ENCODE data around the gene RBMS3. TPM values are rescaled to one million over a fixed set of nuclear protein-coding genes. Genes with fewer than 3 reads are reported as not detected.
A peak's percentile ranks its signal among the peaks of the same experiment; 100 is the strongest.
"Not testable (repeated sequence)": the region's sequence is repeated elsewhere in the genome, so short reads cannot be mapped to it uniquely, and the experiment has no call there.

RBMS3 gene
- total and polyA plus RNA-seq, 5 donors from 2014 or later, result 5.2 to 18.8 (median 8.5) TPM

GRCh38 chr3:29808324-29808723 lies 527.5 kb downstream of the RBMS3 start:
- H3K4me1 ChIP-seq (ENCODE audit: control insufficient read depth, insufficient read depth, low read length, poor library complexity, severe bottlenecking); H3K36me3 ChIP-seq (ENCODE audit: control insufficient read depth, insufficient read depth, low read length); H3K9me3 ChIP-seq (ENCODE audit: control insufficient read depth in 2 of 2, low read length in 2 of 2); DNase-seq; H3K9me3 Mint-ChIP-seq; H3K27ac ChIP-seq (ENCODE audit: insufficient read depth, low read length, poor library complexity, severe bottlenecking); ATAC-seq (ENCODE audit: low read depth in 2 of 2); H3K4me1 Mint-ChIP-seq; H3K4me3 ChIP-seq (ENCODE audit: low read depth, low read length); H3K27ac Mint-ChIP-seq; H3K36me3 Mint-ChIP-seq; H3K27me3 Mint-ChIP-seq; H3K4me3 Mint-ChIP-seq; H3K27me3 ChIP-seq (ENCODE audit: control insufficient read depth, insufficient read depth, low read length): not testable (repeated sequence)

GRCh38 chr3:29822071-29822470 lies 541.2 kb downstream of the RBMS3 start:
- Mint-ChIP-seq H3K4me3 (no peak overlapping the region), H3K9me3 (peaks cover 0 to 13% (median 2%) of the 10 kb centered on the region in 7 donors), H3K4me1 (no peaks in the 10 kb centered on the region), H3K27ac (no peak overlapping the region), H3K36me3 (no peaks in the 10 kb centered on the region), H3K27me3 (no peaks in the 10 kb centered on the region)
- Histone ChIP-seq H3K27me3 (ENCODE audit: control insufficient read depth, insufficient read depth, low read length) (no peaks in the 10 kb centered on the region), H3K27ac (ENCODE audit: insufficient read depth, low read length, poor library complexity, severe bottlenecking) (no peak overlapping the region), H3K4me1 (ENCODE audit: control insufficient read depth, insufficient read depth, low read length, poor library complexity, severe bottlenecking) (no peaks in the 10 kb centered on the region), H3K4me3 (ENCODE audit: low read depth, low read length) (no peak overlapping the region), H3K9me3 (ENCODE audit: control insufficient read depth in 2 of 2, low read length in 2 of 2) (no peaks in the 10 kb centered on the region), H3K36me3 (ENCODE audit: control insufficient read depth, insufficient read depth, low read length) (no peaks in the 10 kb centered on the region)
- ATAC-seq (ENCODE audit: low read depth in 2 of 2) (no peak), DNase-seq (peak in 1 of 3 donors; percentile 40)

- no peaks in the 10 kb centered on the region for H3K27me3 ChIP-seq (ENCODE audit: control insufficient read depth, insufficient read depth, low read length)
- Mint-ChIP-seq H3K4me3 (no peak overlapping the region), H3K4me1 (no peaks in the 10 kb centered on the region), H3K36me3 (no peaks in the 10 kb centered on the region), H3K27me3 (no peaks in the 10 kb centered on the region), H3K9me3 (peaks cover 0 to 13% (median 4%) of the 10 kb centered on the region in 7 donors), H3K27ac (no peak overlapping the region)
- H3K9me3 ChIP-seq (ENCODE audit: control insufficient read depth in 2 of 2, low read length in 2 of 2), result no peaks in the 10 kb centered on the region
- no peaks in the 10 kb centered on the region for H3K36me3 ChIP-seq (ENCODE audit: control insufficient read depth, insufficient read depth, low read length)
- H3K4me3 ChIP-seq (ENCODE audit: low read depth, low read length), result no peak overlapping the region
- ATAC-seq (ENCODE audit: low read depth in 2 of 2) (no peak), DNase-seq (no peak)
- no peak overlapping the region for H3K27ac ChIP-seq (ENCODE audit: insufficient read depth, low read length, poor library complexity, severe bottlenecking)
- H3K4me1 ChIP-seq (ENCODE audit: control insufficient read depth, insufficient read depth, low read length, poor library complexity, severe bottlenecking), result no peaks in the 10 kb centered on the region
These were observed 542.4 kb downstream of the RBMS3 start for GRCh38 chr3:29823233-29823632.

- no peak for DNase-seq
- H3K36me3 Mint-ChIP-seq, result no peaks in the 10 kb centered on the region
- Histone ChIP-seq H3K36me3 (ENCODE audit: control insufficient read depth, insufficient read depth, low read length) (no peaks in the 10 kb centered on the region), H3K27me3 (ENCODE audit: control insufficient read depth, insufficient read depth, low read length) (no peaks in the 10 kb centered on the region), H3K4me1 (ENCODE audit: control insufficient read depth, insufficient read depth, low read length, poor library complexity, severe bottlenecking) (no peaks in the 10 kb centered on the region), H3K9me3 (ENCODE audit: control insufficient read depth in 2 of 2, low read length in 2 of 2) (no peaks in the 10 kb centered on the region), H3K4me3 (ENCODE audit: low read depth, low read length) (no peak overlapping the region), H3K27ac (ENCODE audit: insufficient read depth, low read length, poor library complexity, severe bottlenecking) (no peak overlapping the region)
- ATAC-seq (ENCODE audit: low read depth in 2 of 2), result no peak
- no peak overlapping the region for H3K4me3 Mint-ChIP-seq
- no peaks in the 10 kb centered on the region for H3K27me3 Mint-ChIP-seq
- H3K27ac Mint-ChIP-seq, result no peak overlapping the region
- peaks cover 0 to 13% (median 1%) of the 10 kb centered on the region in 7 donors for H3K9me3 Mint-ChIP-seq
- no peaks in the 10 kb centered on the region for H3K4me1 Mint-ChIP-seq
These were observed 545.8 kb downstream of the RBMS3 start for GRCh38 chr3:29826712-29827111.

- H3K9me3 Mint-ChIP-seq, result peaks cover 0 to 13% (median 1%) of the 10 kb centered on the region in 7 donors
- Histone ChIP-seq H3K27me3 (ENCODE audit: control insufficient read depth, insufficient read depth, low read length) (no peaks in the 10 kb centered on the region), H3K36me3 (ENCODE audit: control insufficient read depth, insufficient read depth, low read length) (no peaks in the 10 kb centered on the region), H3K9me3 (ENCODE audit: control insufficient read depth in 2 of 2, low read length in 2 of 2) (no peaks in the 10 kb centered on the region), H3K4me1 (ENCODE audit: control insufficient read depth, insufficient read depth, low read length, poor library complexity, severe bottlenecking) (no peaks in the 10 kb centered on the region), H3K4me3 (ENCODE audit: low read depth, low read length) (no peak overlapping the region), H3K27ac (ENCODE audit: insufficient read depth, low read length, poor library complexity, severe bottlenecking) (no peak overlapping the region)
- no peaks in the 10 kb centered on the region for H3K27me3 Mint-ChIP-seq
- H3K4me3 Mint-ChIP-seq, result no peak overlapping the region
- no peaks in the 10 kb centered on the region for H3K4me1 Mint-ChIP-seq
- H3K36me3 Mint-ChIP-seq, result no peaks in the 10 kb centered on the region
- ATAC-seq (ENCODE audit: low read depth in 2 of 2), result no peak
- H3K27ac Mint-ChIP-seq, result no peak overlapping the region
- DNase-seq, result no peak
These were observed 546.9 kb downstream of the RBMS3 start for GRCh38 chr3:29827756-29828155.

GRCh38 chr3:29829340-29829739 lies 548.5 kb downstream of the RBMS3 start:
- Mint-ChIP-seq H3K36me3 (no peaks in the 10 kb centered on the region), H3K27me3 (no peaks in the 10 kb centered on the region), H3K27ac (no peak overlapping the region), H3K4me3 (no peak overlapping the region), H3K4me1 (no peaks in the 10 kb centered on the region), H3K9me3 (peaks cover 1 to 20% (median 5%) of the 10 kb centered on the region in 7 donors)
- Histone ChIP-seq H3K27me3 (ENCODE audit: control insufficient read depth, insufficient read depth, low read length) (no peaks in the 10 kb centered on the region), H3K4me3 (ENCODE audit: low read depth, low read length) (no peak overlapping the region), H3K4me1 (ENCODE audit: control insufficient read depth, insufficient read depth, low read length, poor library complexity, severe bottlenecking) (no peaks in the 10 kb centered on the region), H3K9me3 (ENCODE audit: control insufficient read depth in 2 of 2, low read length in 2 of 2) (no peaks in the 10 kb centered on the region), H3K36me3 (ENCODE audit: control insufficient read depth, insufficient read depth, low read length) (no peaks in the 10 kb centered on the region), H3K27ac (ENCODE audit: insufficient read depth, low read length, poor library complexity, severe bottlenecking) (no peak overlapping the region)
- no peak for ATAC-seq (ENCODE audit: low read depth in 2 of 2)
- no peak for DNase-seq

GRCh38 chr3:29850641-29851040 lies 569.8 kb downstream of the RBMS3 start:
- H3K9me3 Mint-ChIP-seq, result peaks cover 0 to 14% (median 4%) of the 10 kb centered on the region in 7 donors
- no peaks in the 10 kb centered on the region for H3K4me1 Mint-ChIP-seq
- Histone ChIP-seq H3K9me3 (ENCODE audit: control insufficient read depth in 2 of 2, low read length in 2 of 2) (peaks cover 0 to 2% of the 10 kb centered on the region in 2 experiments), H3K36me3 (ENCODE audit: control insufficient read depth, insufficient read depth, low read length) (no peaks in the 10 kb centered on the region), H3K4me1 (ENCODE audit: control insufficient read depth, insufficient read depth, low read length, poor library complexity, severe bottlenecking) (no peaks in the 10 kb centered on the region), H3K27me3 (ENCODE audit: control insufficient read depth, insufficient read depth, low read length) (no peaks in the 10 kb centered on the region), H3K27ac (ENCODE audit: insufficient read depth, low read length, poor library complexity, severe bottlenecking) (no peak overlapping the region), H3K4me3 (ENCODE audit: low read depth, low read length) (no peak overlapping the region)
- no peak for ATAC-seq (ENCODE audit: low read depth in 2 of 2)
- no peak for DNase-seq
- H3K27me3 Mint-ChIP-seq, result no peaks in the 10 kb centered on the region
- H3K4me3 Mint-ChIP-seq, result no peak overlapping the region
- H3K36me3 Mint-ChIP-seq, result peaks cover 9% of the 10 kb centered on the region
- no peak overlapping the region for H3K27ac Mint-ChIP-seq

- no peaks in the 10 kb centered on the region for H3K27me3 Mint-ChIP-seq
- H3K4me3 ChIP-seq (ENCODE audit: low read depth, low read length), result no peak overlapping the region
- no peak for ATAC-seq (ENCODE audit: low read depth in 2 of 2)
- no peak for DNase-seq
- no peak overlapping the region for H3K4me3 Mint-ChIP-seq
- H3K36me3 ChIP-seq (ENCODE audit: control insufficient read depth, insufficient read depth, low read length), result no peaks in the 10 kb centered on the region
- H3K27ac ChIP-seq (ENCODE audit: insufficient read depth, low read length, poor library complexity, severe bottlenecking), result no peak overlapping the region
- H3K4me1 ChIP-seq (ENCODE audit: control insufficient read depth, insufficient read depth, low read length, poor library complexity, severe bottlenecking), result no peaks in the 10 kb centered on the region
- H3K27ac Mint-ChIP-seq, result no peak overlapping the region
- no peaks in the 10 kb centered on the region for H3K4me1 Mint-ChIP-seq
- H3K9me3 ChIP-seq (ENCODE audit: control insufficient read depth in 2 of 2, low read length in 2 of 2), result peaks cover 0 to 2% of the 10 kb centered on the region in 2 experiments
- peaks cover 9% of the 10 kb centered on the region for H3K36me3 Mint-ChIP-seq
- H3K9me3 Mint-ChIP-seq, result peaks cover 0 to 14% (median 4%) of the 10 kb centered on the region in 7 donors
- no peaks in the 10 kb centered on the region for H3K27me3 ChIP-seq (ENCODE audit: control insufficient read depth, insufficient read depth, low read length)
These were observed 571.9 kb downstream of the RBMS3 start for GRCh38 chr3:29852767-29853166.

Measured in CD4-positive, CD25-positive, alpha-beta regulatory T cell (primary cell).